GM23248 (cell line): ENCODE results near the gene CCDC74B. TPM values are rescaled to one million over a fixed set of nuclear protein-coding genes. Genes with fewer than 3 reads are reported as not detected.
A peak's percentile ranks its signal among the peaks of the same experiment; 100 is the strongest.
"Not testable (repeated sequence)": the region's sequence is repeated elsewhere in the genome, so short reads cannot be mapped to it uniquely, and the experiment has no call there.

ENCODE experiments used
- DNase-seq: peaks from one replicate; pipeline ENCODE4 v3.0.0-alpha.2; 2015
- H2AFZ ChIP-seq: fragments of 200-600 bp; sonication (generic); 2 replicates; pipeline ENCODE4 v1.6.1; 2016; ENCODE audit warnings: antibody characterized with exemption
- H3F3A ChIP-seq: fragments of 200-600 bp; sonication (generic); 2 replicates; pipeline ENCODE4 v1.6.1; 2016; ENCODE audit warnings: mild to moderate bottlenecking, antibody characterized with exemption, mixed run types; ENCODE audit not compliant: insufficient read depth
- H3K27ac ChIP-seq: fragments of 200-600 bp; sonication (generic); 2 replicates; pipeline ENCODE4 v1.5.1; 2016; ENCODE audit warnings: mild to moderate bottlenecking
- H3K27me3 ChIP-seq: fragments of 200-600 bp; sonication (generic); replicated peaks from 2 replicates; pipeline ENCODE4 v1.6.1; 2016; ENCODE audit warnings: mild to moderate bottlenecking; ENCODE audit not compliant: insufficient read depth
- H3K36me3 ChIP-seq: fragments of 200-600 bp; sonication (generic); 2 replicates; pipeline ENCODE4 v1.6.1; 2016; ENCODE audit warnings: low read depth, mild to moderate bottlenecking
- H3K4me1 ChIP-seq: fragments of 200-600 bp; sonication (generic); 2 replicates; pipeline ENCODE4 v1.6.1; 2016; ENCODE audit warnings: mild to moderate bottlenecking; ENCODE audit not compliant: insufficient read depth
- H3K4me2 ChIP-seq: fragments of 200-600 bp; sonication (generic); one replicate; pipeline ENCODE4 v1.6.1; 2016; ENCODE audit warnings: mild to moderate bottlenecking; ENCODE audit not compliant: unreplicated experiment
- H3K4me3 ChIP-seq: fragments of 200-600 bp; sonication (generic); 2 replicates; pipeline ENCODE4 v1.5.1; 2016; ENCODE audit warnings: mild to moderate bottlenecking
- H3K79me2 ChIP-seq: fragments of 200-600 bp; sonication (generic); 2 replicates; pipeline ENCODE4 v1.6.1; 2016; ENCODE audit warnings: mild to moderate bottlenecking; ENCODE audit not compliant: insufficient read depth
- H3K9ac ChIP-seq: fragments of 200-600 bp; sonication (generic); 2 replicates; pipeline ENCODE4 v1.6.1; 2016; ENCODE audit warnings: mild to moderate bottlenecking
- H3K9me2 ChIP-seq: fragments of 200-600 bp; sonication (generic); 2 replicates; pipeline ENCODE4 v1.6.1; 2016; ENCODE audit warnings: mixed run types, mild to moderate bottlenecking, moderate library complexity; ENCODE audit not compliant: insufficient read depth
- H3K9me3 ChIP-seq: fragments of 200-600 bp; sonication (generic); one replicate; pipeline ENCODE4 v1.6.1; 2017; ENCODE audit warnings: low read depth
- H4K20me1 ChIP-seq: fragments of 200-600 bp; sonication (generic); 2 replicates; pipeline ENCODE4 v1.6.0; 2016; ENCODE audit not compliant: insufficient read depth
- EZH2 ChIP-seq: fragments of 200-600 bp; sonication (generic); IDR thresholded peaks from 2 replicates; pipeline ENCODE4 v1.6.1; 2018; ENCODE audit warnings: antibody characterized with exemption, mild to moderate bottlenecking; ENCODE audit not compliant: insufficient read depth, poor library complexity, severe bottlenecking
- EZH2phosphoT487 ChIP-seq: fragments of 200-600 bp; sonication (generic); IDR thresholded peaks from 2 replicates; pipeline ENCODE4 v1.6.1; 2018; ENCODE audit warnings: antibody characterized with exemption, moderate library complexity, mild to moderate bottlenecking, low read depth; ENCODE audit not compliant: insufficient read depth
- WGBS, 2 experiments: methylation state at CpG; one replicate each; pipeline ENCODE4 v1.1.6; 2015 to 2017; ENCODE audit warnings: low lambda C conversion rate in 2 of 2, low coverage in 1 of 2; ENCODE audit errors: missing lambda C conversion rate in 2 of 2; 5-methylcytosine and 5-hydroxymethylcytosine counted together
- in situ Hi-C: fragments of 300-500 bp; cut with MboI; formaldehyde crosslinking; loops from 2 replicates; pipeline ENCODE4 v1.15.0; 2020
- polyA plus RNA-seq: library from polyadenylated mRNA; unstranded; fragments of >200 nt; fragmentation: Nextera tagmentation; extraction: Ambion mirVana; gene quantifications from 2 replicates; pipeline ENCODE4 v1.2.1, GENCODE V29; 2016
- total RNA-seq: library from RNA; depleted of rRNA; stranded (reverse); fragments of >200 nt; shearing (Covaris generic); gene quantifications from 2 replicates; pipeline ENCODE4 v1.2.3, GENCODE V29; 2014

CCDC74B gene
- total and polyA plus RNA-seq, 2 experiments from 2014 or later: 10.8 to 10.9 TPM

- WGBS, 2 experiments: 83 to 91% methylated on average over 9 of the region's 9 CpGs
- H3K27me3 ChIP-seq: no peaks in the 10 kb centered on the region
- no peak overlapping the region for H3K27ac ChIP-seq
- H2AFZ ChIP-seq: no peak overlapping the region
- in situ Hi-C loops: no loop called here
- H3K4me2 ChIP-seq: no peak overlapping the region
- H3F3A ChIP-seq: no peaks in the 10 kb centered on the region
- H3K9ac ChIP-seq: no peak overlapping the region
- H4K20me1 ChIP-seq: no peaks in the 10 kb centered on the region
- no peak for DNase-seq
- no peaks in the 10 kb centered on the region for H3K4me1 ChIP-seq
- H3K9me2 ChIP-seq: no peaks in the 10 kb centered on the region
- H3K9me3 ChIP-seq: no peaks in the 10 kb centered on the region
- TF ChIP-seq EZH2: no peak
- no peak for TF ChIP-seq EZH2phosphoT487
- no peaks in the 10 kb centered on the region for H3K36me3 ChIP-seq
- H3K4me3 ChIP-seq: no peak overlapping the region
- H3K79me2 ChIP-seq: no peaks in the 10 kb centered on the region
Measured at GRCh38 chr2:130158631-130159030, 13.7 kb upstream of the CCDC74B start.

- in situ Hi-C loops, H3K4me1 ChIP-seq, H2AFZ ChIP-seq, H3K4me2 ChIP-seq, DNase-seq, H3K36me3 ChIP-seq, H3K79me2 ChIP-seq, H3K9ac ChIP-seq, H4K20me1 ChIP-seq, H3K4me3 ChIP-seq, H3F3A ChIP-seq, H3K9me3 ChIP-seq, H3K27ac ChIP-seq, H3K27me3 ChIP-seq, H3K9me2 ChIP-seq: not testable (repeated sequence)
- 90 to 92% methylated on average over 13 of the region's 13 CpGs for WGBS, 2 experiments
Measured at GRCh38 chr2:130157825-130158514, 13.1 kb upstream of the CCDC74B start.

GRCh38 chr2:130157354-130157753, 12.4 kb upstream of the CCDC74B start:
- H3K4me3 ChIP-seq, H3K4me1 ChIP-seq: not testable (repeated sequence)

GRCh38 chr2:130156624-130157004, 11.7 kb upstream of the CCDC74B start:
- TF ChIP-seq EZH2 (no peak), EZH2phosphoT487 (no peak)
- Histone ChIP-seq H3K4me2 (no peak overlapping the region), H3K27me3 (no peaks in the 10 kb centered on the region), H3K27ac (no peak overlapping the region), H3K9me2 (no peaks in the 10 kb centered on the region), H3F3A (no peaks in the 10 kb centered on the region), H3K9ac (no peak overlapping the region), H3K4me1 (no peaks in the 10 kb centered on the region), H4K20me1 (no peaks in the 10 kb centered on the region), H2AFZ (no peak overlapping the region), H3K36me3 (no peaks in the 10 kb centered on the region), H3K9me3 (no peaks in the 10 kb centered on the region), H3K79me2 (no peaks in the 10 kb centered on the region), H3K4me3 (no peak overlapping the region)
- in situ Hi-C loops: no loop called here
- 88 to 89% methylated on average over 6 to 9 of the region's 9 CpGs for WGBS, 2 experiments
- no peak for DNase-seq

More at GRCh38 chr2:130157354-130157753, 12.4 kb upstream of the CCDC74B start:
- H3K9ac ChIP-seq, H3K9me2 ChIP-seq, DNase-seq, in situ Hi-C loops, H3K36me3 ChIP-seq, H3K27me3 ChIP-seq, H3K27ac ChIP-seq, H2AFZ ChIP-seq, H3F3A ChIP-seq, H3K79me2 ChIP-seq, H3K9me3 ChIP-seq, H4K20me1 ChIP-seq, H3K4me2 ChIP-seq: not testable (repeated sequence)
- WGBS, 2 experiments: 81 to 89% methylated on average over 8 to 9 of the region's 12 CpGs

- H3K4me1 ChIP-seq, H3K9ac ChIP-seq, H3K4me3 ChIP-seq, H3K27ac ChIP-seq, H3K27me3 ChIP-seq, H3K4me2 ChIP-seq, H3K36me3 ChIP-seq, in situ Hi-C loops, H3K9me2 ChIP-seq, H3K79me2 ChIP-seq, H4K20me1 ChIP-seq, H2AFZ ChIP-seq, H3F3A ChIP-seq, H3K9me3 ChIP-seq: not testable (repeated sequence)
- WGBS, 2 experiments: 73 to 74% methylated on average over 15 to 16 of the region's 16 CpGs
- peak; percentile 64 for DNase-seq
Measured at GRCh38 chr2:130155956-130156623, 11.2 kb upstream of the CCDC74B start.
